Bone marrow (tissue), 2 donors: Measurements from ENCODE around the gene ANAPC15.
"Not testable (repeated sequence)": the region's sequence is repeated elsewhere in the genome, so short reads cannot be mapped to it uniquely, and the experiment has no call there.

Source experiments
- DNase-seq, 2 donors: peaks; one replicate each; lab custom pipeline; 2025; lab: John Stamatoyannopoulos, UW

Gene ANAPC15

DNA sequence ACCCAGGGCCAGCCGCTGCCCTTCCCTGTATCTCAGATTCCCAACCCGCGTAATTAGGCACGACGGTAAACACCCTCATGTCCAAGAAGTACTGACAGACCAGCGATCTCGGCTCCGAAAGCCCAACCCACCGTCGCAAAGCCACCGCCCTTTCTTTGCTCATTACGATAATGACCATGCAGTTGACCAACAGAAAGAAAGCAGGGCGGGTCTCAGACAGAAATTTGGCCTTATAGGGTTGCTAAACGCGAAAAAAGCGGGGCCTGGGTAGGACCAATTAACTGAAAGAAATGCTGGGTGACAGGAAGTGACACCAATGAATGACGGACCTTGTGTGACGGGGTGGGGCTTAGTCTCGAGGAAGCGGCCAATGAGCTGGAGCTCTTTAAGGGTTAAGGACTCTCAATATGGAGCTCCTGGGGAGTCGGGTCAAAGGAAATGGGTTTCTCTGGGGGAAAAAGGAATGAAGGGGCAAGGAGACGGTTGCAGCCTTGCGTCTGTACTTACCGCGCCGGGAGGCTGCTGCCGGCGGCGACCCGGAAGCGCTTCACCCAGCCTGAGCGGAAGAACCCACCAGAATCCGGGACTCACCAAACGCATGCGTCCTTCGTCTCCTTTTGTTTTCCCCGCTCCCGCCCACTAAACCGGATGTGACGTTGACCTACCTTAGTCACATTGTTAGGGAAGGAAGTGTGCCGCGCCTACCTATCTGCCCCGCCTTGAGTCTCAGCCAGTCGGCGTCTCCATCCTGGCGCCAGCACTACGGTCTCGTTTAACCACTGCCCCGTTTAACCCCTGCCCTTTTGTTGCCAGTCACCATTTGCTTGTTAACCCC, at the start of gene ANAPC15:
ANAPC15 (minus strand) TSS at position 553 of the 835 bp plus-strand sequence. CDS start 1,419 bp downstream, outside the sequence.
- peak; percentile 91 to 97 for DNase-seq

- DNase-seq = no peak
Measured at GRCh38 chr11:72160319-72160718, 47.8 kb upstream of the ANAPC15 start.

DNA sequence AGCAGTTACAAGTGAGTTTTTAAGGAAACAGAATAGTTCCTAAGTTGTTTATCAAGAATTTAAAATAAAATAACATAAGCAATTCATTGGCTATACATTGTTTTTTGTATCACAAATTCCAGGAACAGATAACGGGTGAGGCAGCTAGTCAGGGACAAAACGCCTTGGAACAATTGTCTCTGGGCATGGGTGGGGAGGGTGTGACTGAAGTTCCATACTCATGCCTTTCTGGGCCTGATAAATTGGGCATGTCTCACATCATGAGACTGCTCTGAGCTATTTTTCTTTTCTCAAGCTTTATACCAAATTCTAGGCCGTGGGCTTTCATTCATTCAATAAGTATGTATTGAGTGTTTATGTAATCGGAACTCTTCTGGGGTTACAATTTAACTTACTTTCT, 44.6 kb upstream of the ANAPC15 start:
- no peak for DNase-seq

DNA sequence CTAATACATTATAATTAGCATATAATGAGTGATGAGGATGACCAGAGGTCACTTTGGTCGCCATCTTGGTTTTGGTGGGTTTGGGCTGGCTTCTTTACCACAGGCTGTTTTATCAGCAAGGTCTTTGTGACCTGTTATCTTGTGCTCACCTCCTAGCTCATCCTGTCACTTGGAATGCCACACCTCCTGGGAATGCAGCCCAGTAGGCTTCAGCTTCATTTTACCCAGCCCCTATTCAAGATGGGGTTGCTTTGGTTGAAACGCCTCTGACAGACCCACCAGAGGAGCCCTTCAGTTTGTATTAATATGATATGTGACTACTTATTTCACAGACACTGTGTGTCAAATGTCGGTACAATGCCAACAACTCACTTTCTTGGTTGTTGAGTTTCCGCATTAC, 43.3 kb upstream of the ANAPC15 start:
- no peak for DNase-seq

DNA sequence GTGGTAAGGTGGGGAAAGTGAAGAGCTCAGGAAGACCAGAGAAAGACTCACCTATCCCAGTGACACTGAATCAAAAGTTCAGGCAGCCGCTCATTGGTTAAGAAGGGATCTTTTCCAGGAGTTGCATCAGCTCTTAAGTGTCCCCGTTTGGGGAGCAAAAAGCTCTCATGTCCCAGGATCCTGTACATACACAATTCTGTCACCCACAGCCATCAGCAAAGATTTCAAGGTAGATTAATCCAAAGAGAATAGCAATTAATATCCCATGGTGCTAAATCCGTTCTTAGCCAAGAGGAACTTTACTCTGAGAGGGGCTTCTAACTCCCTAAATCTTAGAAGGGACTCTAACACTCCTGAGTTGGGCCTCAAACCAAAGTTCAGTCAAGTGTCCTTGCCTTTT, 42.3 kb upstream of the ANAPC15 start:
- no peak for DNase-seq

GRCh38 chr11:72153874-72154273, 41.4 kb upstream of the ANAPC15 start:
- DNase-seq = not testable (repeated sequence)

DNA sequence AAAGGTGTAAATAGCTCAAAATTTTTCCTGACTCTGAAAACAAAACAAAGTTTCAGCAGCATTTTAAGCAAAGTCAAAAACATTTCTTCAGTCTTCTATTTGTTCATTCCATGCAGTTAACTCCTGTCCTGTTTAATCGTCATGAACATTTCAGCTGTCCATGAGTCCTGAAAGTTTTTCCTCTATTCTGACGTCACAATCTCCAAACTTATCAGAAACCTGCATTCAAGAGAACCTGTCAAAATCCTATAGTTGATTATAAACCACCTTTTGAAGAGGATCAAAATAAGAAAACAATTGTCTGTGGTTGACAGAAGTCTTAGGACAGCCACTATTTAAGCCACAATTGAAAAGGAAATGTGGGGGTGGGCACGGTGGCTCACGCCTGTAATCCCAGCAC, 38.4 kb upstream of the ANAPC15 start:
- DNase-seq = no peak

GRCh38 chr11:72146625-72147024, 34.1 kb upstream of the ANAPC15 start:
- DNase-seq = no peak

DNA sequence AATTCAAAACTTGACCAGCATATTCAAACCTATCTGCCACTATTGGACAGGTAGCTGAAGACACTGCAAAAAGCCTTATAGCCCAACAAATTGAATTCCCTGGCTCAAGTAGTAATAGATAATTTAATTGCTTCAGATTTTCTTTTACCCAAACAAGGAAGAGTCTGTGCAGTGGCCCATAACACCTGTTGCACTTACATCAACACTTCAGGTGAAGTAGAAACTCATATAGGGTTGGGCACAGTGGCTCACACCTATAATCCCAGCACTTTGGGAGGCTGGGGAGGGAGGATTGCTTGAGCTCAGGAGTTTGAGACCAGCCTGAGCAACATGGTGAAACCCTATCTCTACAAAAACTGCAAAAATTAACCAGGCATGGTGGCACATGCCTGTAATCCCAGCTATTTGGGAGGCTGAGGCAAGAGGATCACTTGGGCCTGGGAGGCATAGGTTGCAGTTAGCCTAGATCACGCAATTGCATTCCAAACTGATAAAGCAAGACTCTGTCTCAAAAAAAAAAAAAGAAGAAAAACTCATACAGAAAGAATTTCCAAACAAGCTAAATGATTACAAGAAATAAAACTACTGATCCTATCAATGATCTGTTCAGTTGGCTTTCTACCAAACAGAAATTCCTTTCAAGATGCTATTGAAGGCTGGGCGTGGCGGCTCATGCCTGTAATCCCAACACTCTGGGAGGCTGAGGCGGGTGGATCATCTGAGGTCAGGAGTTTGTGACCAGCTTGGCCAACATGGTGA, 32.5 kb upstream of the ANAPC15 start:
- DNase-seq = no peak

- not testable (repeated sequence) for DNase-seq
Measured at GRCh38 chr11:72142543-72142942, 30.0 kb upstream of the ANAPC15 start.

DNA sequence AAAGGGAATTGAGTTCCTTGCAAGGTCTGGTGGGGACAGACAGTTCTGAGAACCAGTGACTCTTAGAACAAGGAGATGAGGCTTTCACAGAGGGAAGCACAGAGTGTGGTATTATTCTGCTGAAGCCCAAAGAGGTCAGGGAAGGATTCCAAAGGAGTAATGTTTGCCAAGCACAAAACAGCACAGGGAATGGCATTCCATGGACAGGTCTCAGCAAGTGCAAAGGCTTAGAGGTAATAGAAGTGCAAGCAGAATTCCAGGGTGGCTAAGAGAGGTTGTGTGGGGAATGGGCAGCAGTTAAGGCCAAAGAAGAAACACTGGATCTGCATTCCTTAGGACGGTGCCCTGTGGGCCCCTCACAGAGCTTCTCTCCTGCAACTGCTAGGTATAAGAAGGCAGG, 29.6 kb upstream of the ANAPC15 start:
- not testable (repeated sequence) for DNase-seq

DNA sequence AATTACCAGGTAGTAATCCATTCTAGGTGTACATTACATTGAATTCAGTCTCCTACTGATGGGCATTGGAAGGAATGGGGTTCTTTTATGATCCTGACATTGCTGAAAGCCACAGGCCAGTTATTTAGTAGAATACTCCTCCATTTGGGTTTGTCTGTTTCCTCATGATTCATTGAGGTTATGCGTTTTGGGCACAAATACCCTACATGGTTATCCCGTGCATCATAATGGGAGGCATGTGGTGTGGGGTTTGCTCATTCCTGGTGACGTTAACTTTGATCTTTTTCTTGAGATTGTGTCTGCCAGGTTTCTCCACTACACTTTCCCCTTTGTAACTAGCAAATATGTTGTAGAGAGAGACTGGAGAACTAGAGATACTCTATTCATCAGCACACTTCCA, 28.6 kb upstream of the ANAPC15 start:
- DNase-seq = no peak

- no peak for DNase-seq
Measured at GRCh38 chr11:72140661-72141060, 28.2 kb upstream of the ANAPC15 start.

DNA sequence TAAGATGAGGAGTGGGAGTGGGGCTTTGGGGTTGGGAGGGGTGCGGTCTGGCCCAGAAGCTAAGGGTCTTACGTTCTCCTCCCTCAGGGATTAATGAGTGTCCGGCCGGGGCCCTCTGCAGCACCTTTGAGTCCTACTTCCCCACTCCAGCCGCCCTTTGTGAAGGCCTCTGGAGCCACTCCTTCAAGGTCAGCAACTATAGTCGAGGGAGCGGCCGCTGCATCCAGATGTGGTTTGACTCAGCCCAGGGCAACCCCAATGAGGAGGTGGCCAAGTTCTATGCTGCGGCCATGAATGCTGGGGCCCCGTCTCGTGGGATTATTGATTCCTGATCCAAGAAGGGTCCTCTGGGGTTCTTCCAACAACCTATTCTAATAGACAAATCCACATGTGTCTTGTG, 27.0 kb upstream of the ANAPC15 start:
- DNase-seq = no peak

DNA sequence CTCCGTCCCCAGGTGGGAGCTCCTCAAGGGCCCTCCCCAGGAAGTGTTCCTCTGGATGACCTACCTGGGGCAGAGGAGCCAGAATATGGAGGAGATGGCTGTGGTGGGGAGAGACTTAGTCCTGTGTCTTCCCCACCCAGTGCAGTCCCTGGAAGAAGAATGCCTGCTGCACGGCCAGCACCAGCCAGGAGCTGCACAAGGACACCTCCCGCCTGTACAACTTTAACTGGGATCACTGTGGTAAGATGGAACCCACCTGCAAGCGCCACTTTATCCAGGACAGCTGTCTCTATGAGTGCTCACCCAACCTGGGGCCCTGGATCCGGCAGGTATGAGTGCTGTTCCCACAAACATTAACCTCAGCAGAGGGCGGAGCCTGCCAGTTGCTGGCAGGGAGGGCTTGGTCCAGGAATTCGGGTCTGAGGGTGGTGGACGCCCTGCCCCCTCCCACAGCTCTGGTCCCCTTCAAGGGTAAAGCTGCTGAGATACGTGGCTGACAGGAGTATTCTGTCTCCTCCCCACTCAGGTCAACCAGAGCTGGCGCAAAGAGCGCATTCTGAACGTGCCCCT, 26.4 kb upstream of the ANAPC15 start:
- DNase-seq = no peak

DNA sequence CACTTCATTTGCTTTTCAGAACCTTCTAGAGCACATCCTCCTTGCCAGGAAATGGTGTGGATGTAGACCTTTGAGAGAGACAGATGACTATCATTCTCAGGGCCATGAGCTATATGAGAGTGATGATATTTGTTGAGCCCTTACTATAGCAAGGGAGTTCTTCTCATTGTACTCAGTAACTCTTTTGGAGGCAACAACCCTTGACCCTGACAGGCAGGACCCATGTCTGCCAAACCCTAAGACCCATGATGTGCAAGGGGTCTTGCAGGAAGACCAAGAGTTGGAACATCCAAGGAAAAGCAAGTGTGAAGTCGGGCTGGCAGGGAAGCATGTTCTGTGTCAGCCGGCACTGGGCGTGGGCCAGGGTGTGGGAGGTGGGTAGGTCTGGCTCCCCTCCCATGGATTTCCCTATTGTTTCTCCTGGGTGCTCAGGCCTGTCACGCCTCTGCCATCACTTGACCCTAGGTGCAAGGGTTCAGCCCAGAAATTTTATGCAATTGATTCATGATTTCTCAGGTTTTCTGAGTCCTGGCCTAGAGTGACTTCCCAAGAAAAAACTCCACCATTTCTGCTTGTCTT, 24.3 kb upstream of the ANAPC15 start:
- DNase-seq = no peak

- DNase-seq = no peak
Measured at GRCh38 chr11:72135891-72136683, 23.6 kb upstream of the ANAPC15 start.

DNA sequence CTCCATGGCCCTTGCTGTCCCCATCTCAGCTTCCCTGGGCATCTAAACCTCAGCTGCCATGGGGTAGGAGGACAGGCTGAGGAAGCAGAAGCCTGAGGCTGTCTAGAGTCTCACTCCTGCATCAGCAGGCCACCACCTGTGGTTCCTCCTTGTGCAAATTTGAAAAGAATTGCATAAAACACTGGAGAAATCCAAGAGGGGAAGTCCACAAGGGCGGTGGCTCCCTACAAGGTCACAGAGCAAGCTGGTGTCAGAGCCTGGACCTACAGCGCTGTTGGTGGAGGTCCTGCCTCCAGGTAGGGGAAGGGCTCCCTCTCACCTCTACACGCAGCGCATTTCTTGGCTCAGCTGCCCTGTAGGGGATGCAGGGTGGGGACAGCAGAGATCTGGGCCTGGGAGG, 23.0 kb upstream of the ANAPC15 start, which contains the start of gene FOLR3:
FOLR3 (plus strand) TSS at position 253 of the 400 bp plus-strand sequence. CDS start 228 bp downstream, outside the sequence.
- DNase-seq = not testable (repeated sequence)

DNA sequence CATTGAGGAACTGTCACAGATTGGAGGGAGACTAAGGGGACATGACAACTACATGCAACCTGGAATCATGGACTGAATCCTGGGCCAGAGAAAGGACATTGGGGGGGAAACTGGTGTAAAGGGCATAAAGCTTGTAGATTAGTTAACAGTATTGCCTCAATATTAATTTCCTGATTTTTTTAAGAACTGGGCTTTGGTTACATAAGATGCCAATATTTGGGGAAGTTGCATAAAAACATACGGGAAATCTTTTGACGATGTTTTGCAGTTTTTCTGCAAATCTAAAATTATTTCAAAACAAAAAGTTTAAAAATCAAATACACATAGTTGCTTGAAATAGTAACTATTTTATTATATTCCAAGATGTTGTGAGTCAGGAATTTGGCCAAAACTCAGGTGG, 20.2 kb upstream of the ANAPC15 start:
- no peak for DNase-seq

- no peak for DNase-seq
Measured at GRCh38 chr11:72129381-72129780, 16.9 kb upstream of the ANAPC15 start.

DNA sequence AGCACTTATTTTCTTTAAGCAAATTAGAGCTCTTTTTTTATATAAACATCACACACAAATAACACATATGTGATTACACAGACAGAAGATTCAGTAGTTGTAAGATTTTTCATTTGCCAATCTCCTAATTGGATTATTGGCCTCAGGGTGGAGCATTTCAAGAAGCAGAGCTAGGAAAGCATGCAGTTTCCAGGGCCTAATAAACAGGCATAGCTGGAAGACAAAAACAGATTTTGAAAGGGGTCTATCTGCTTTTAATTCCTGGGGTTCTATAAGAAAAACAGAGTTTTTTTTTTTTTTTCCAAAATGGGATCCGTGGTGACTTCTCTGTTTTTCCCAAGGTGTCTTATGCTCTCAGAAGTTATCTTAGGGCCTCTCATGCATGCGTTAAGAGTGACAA, 15.4 kb upstream of the ANAPC15 start:
- no peak for DNase-seq

DNA sequence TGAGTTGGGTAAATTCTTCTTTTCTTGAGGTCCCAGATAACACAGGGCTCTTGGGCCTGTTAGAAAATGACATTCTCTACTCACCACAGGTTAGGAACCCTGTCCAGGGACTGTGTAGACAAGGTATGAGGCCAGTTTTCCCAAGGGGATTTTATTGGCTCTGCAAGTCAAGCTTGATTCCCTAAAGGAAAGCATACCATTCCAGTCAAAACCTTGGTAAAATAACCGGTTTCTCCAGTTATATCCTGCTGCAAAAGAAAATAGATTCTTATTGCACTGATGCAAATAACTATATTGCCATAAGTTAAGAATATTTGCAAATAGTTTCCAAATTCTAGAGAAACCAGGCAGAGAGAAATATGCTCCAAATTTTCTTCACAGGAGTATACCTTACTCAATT, 13.5 kb upstream of the ANAPC15 start:
- no peak for DNase-seq
